ENCODE results near the gene RHOJ.

DNA sequence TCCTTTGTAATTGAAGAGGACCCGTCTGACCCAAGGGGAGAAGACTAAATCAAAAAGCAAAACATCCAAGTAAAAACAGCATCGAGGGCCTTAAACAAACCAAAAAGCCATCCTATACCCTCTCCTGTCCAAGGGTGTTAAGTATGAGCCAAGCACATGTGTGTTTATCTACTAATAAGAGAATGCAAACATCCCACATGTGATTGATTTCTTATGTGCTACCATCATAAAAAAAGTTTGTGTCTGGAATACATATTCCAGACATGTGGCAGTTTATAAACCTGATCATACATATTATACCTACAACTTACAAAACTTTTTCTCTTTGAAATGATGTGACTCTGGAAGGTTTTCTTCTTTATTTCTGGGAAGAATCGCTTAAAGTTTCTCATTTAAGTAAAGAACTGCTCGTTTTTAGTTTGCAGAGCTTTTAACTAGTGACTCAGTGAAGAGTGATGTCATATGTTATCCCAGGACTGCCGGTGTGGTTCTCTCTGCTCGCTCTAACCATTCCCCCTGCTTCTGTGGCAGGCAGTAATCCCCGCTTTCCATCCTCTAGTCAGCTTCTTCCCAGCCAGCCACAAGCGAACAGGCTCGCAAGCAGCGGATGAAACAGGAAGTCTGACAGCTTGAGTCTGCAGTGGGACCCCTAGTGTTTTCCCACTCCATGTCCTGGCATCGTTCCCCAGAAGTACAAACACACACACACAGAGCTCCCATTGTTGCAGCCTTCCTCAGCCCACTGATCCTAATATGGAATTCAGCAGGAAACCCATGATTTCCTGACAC, 431 bp upstream of the RHOJ start:
- TF ChIP-seq, protein P1, sequence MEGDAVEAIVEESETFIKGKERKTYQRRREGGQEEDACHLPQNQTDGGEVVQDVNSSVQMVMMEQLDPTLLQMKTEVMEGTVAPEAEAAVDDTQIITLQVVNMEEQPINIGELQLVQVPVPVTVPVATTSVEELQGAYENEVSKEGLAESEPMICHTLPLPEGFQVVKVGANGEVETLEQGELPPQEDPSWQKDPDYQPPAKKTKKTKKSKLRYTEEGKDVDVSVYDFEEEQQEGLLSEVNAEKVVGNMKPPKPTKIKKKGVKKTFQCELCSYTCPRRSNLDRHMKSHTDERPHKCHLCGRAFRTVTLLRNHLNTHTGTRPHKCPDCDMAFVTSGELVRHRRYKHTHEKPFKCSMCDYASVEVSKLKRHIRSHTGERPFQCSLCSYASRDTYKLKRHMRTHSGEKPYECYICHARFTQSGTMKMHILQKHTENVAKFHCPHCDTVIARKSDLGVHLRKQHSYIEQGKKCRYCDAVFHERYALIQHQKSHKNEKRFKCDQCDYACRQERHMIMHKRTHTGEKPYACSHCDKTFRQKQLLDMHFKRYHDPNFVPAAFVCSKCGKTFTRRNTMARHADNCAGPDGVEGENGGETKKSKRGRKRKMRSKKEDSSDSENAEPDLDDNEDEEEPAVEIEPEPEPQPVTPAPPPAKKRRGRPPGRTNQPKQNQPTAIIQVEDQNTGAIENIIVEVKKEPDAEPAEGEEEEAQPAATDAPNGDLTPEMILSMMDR (IDR thresholded peaks at IDR 0.05; ENCODE audit: low read depth, low read length, missing input control): no peak
- TF ChIP-seq HNF4A (conservative IDR thresholded peaks at IDR 0.05) (no peak), RXRA (IDR thresholded peaks at IDR 0.05) (peak in 1 of 2 donors; percentile 3)
- TF ChIP-seq, protein P2, sequence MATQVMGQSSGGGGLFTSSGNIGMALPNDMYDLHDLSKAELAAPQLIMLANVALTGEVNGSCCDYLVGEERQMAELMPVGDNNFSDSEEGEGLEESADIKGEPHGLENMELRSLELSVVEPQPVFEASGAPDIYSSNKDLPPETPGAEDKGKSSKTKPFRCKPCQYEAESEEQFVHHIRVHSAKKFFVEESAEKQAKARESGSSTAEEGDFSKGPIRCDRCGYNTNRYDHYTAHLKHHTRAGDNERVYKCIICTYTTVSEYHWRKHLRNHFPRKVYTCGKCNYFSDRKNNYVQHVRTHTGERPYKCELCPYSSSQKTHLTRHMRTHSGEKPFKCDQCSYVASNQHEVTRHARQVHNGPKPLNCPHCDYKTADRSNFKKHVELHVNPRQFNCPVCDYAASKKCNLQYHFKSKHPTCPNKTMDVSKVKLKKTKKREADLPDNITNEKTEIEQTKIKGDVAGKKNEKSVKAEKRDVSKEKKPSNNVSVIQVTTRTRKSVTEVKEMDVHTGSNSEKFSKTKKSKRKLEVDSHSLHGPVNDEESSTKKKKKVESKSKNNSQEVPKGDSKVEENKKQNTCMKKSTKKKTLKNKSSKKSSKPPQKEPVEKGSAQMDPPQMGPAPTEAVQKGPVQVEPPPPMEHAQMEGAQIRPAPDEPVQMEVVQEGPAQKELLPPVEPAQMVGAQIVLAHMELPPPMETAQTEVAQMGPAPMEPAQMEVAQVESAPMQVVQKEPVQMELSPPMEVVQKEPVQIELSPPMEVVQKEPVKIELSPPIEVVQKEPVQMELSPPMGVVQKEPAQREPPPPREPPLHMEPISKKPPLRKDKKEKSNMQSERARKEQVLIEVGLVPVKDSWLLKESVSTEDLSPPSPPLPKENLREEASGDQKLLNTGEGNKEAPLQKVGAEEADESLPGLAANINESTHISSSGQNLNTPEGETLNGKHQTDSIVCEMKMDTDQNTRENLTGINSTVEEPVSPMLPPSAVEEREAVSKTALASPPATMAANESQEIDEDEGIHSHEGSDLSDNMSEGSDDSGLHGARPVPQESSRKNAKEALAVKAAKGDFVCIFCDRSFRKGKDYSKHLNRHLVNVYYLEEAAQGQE (IDR thresholded peaks at IDR 0.05): no peak
- TF ChIP-seq, protein P3, sequence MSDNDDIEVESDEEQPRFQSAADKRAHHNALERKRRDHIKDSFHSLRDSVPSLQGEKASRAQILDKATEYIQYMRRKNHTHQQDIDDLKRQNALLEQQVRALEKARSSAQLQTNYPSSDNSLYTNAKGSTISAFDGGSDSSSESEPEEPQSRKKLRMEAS (IDR thresholded peaks at IDR 0.05): peak; percentile 28

Measured in liver (tissue), 3 donors.